GM19324 (cell line): Measurements from ENCODE around the gene DNAJA2.
"Not testable (repeated sequence)": the region's sequence is repeated elsewhere in the genome, so short reads cannot be mapped to it uniquely, and the experiment has no call there.

Source experiments
- ATAC-seq: cut with Tn5 transposase; IDR thresholded peaks from one replicate; pipeline ENCODE4 v1.9.1; 2021; ENCODE audit warnings: mild to moderate bottlenecking, moderate library complexity; ENCODE audit not compliant: unreplicated experiment, low FRiP score

DNAJA2 gene

DNA sequence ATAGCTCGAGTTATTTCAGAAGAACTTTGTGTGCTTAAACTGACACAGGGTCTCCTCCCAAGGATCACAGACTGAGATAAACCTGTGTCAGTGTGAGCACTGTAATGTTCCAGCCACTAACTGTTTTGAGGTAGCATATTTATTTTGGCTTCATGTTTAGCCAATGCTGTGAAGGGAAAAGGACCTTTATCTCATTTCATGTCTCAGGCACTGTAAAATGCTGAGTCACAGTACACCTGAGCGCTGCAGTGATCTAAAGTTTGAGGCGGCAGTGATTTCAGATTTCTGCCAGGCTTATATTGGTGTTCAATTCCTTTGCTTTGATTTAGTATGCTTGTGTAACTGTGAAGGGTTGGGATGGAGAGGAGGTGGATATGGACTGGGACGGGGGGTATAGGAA is 3.1 kb upstream of the DNAJA2 start:
- ATAC-seq: no peak

GRCh38 chr16:46975908-46976470 is 2.5 kb upstream of the DNAJA2 start:
- ATAC-seq: no peak

- ATAC-seq: no peak
Measured at GRCh38 chr16:46975165-46975564, 1.7 kb upstream of the DNAJA2 start.

- no peak for ATAC-seq
Measured at GRCh38 chr16:46974352-46974751, 878 bp upstream of the DNAJA2 start.

DNA sequence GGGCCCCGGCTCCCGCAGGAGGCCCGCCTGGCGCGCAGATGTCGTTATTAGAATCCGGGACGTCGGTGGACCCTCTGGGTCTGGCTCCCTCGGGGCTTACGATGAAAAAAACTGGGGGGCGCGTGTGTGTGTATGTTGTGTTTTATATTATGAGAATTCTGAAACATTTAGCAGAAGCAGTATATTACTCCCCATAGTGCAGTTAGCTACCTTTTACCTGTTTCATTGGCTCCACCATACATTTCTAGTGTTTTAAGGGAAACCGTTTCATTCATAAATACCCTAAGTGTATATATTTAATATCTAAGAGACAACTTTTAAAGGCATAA is 486 bp upstream of the DNAJA2 start:
- peak; percentile 2 for ATAC-seq

- ATAC-seq: peak; percentile 39
Measured at GRCh38 chr16:46972429-46973206, 856 bp downstream of the DNAJA2 start.

- ATAC-seq: no peak
Measured at GRCh38 chr16:46971271-46971670, 2.2 kb downstream of the DNAJA2 start.

DNA sequence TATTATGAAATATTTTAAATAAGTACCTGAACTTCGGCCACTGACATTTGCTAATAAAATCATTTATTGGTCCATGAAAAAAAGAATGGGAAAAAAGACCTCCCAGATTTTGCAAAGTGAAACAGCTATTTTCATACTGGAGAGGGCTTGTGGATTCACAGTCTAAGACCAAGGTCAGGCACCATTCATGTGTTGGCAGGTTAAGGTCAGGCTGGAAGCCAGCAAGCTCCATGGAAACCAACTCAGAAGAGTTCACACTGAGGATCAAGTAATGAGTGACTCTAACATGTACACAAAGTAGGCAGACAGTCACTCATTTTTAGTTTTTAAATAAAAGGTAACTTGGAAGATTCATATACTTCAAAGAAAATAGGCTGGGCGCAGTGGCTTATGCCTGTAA is 3.4 kb downstream of the DNAJA2 start:
- ATAC-seq: no peak

DNA sequence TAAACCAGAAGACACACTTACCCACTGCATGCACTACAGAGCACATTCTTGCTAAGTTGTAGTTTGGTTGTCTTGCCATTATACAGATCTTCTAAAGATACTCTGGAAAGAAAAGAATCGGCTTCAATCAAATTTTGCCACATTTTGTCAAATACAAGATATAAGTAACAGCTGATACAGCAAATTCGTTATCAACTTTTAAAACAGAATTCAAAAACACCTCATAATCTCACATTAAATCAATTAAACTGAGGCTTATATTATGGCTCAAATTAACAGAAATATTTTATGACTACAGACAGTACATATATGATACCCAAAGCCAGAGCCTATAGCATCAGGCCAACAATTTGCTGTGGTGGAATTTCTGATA is 5.4 kb downstream of the DNAJA2 start:
- no peak for ATAC-seq

DNA sequence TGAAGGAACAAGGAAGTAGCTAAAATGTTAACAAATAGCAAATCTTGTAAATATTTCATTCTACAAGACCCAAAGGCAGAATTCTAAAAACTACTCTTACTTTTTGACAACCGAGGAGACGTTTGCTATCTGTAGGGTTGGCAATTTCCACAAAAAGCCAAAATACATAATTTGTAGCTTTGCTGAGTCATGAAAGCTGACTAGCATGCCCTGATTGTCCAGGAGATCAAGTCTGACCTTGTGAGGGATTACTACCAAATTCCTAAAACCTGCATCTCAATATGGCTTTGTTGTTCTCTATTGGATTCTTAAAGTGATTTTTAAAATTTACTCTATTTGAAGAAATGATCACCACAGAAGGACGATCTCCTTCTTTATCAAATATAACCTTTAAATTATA is 10.8 kb downstream of the DNAJA2 start:
- ATAC-seq: no peak

DNA sequence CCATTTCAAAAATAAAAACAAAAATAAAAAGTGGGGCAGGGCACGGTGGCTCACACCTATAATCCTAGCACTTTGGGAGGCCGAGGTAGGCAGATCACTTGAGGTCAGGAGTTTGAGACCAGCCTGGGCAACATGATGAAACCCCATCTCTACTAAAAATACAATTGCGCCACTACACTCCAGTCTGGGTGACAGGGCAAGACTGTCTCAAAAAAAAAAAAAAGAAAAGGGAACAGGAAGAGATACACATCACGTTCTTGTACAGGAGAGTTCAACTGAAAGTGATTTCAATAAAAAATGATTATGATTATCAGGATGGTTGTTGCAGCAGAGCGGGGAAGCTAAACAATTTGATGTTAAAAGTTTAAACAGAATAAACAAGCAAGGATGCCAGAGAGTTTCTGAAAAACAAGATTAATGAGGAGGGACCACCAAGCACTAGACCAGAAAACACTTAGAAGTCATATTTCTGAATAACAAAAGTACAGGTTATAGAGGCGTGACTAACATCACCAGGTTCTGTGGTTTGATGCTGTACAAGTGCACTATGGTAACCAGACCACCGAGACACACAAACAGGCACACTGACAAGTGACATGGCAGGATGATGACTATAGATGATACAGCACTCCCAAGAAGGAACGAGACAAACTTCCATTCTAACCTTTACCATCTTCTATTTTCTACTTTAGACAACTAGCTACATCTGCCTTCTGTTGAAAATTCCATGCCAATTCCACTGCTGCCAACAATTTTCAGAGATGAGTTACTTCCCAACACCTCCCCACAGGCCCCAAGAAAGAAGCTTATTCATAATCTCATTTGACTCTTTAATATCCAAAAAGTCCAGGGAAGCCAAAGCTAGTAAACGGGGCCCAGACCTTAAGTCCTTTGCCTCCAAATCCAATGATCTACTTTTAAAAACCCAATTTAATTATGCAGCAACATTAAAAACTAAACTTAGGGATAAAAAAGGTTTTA is 11.8 kb downstream of the DNAJA2 start:
- no peak for ATAC-seq

- no peak for ATAC-seq
Measured at GRCh38 chr16:46954562-46954961, 18.9 kb downstream of the DNAJA2 start.

GRCh38 chr16:46950009-46950408 is 23.5 kb downstream of the DNAJA2 start:
- no peak for ATAC-seq

- ATAC-seq: no peak
Measured at GRCh38 chr16:46949241-46949892, 24.1 kb downstream of the DNAJA2 start.

DNA sequence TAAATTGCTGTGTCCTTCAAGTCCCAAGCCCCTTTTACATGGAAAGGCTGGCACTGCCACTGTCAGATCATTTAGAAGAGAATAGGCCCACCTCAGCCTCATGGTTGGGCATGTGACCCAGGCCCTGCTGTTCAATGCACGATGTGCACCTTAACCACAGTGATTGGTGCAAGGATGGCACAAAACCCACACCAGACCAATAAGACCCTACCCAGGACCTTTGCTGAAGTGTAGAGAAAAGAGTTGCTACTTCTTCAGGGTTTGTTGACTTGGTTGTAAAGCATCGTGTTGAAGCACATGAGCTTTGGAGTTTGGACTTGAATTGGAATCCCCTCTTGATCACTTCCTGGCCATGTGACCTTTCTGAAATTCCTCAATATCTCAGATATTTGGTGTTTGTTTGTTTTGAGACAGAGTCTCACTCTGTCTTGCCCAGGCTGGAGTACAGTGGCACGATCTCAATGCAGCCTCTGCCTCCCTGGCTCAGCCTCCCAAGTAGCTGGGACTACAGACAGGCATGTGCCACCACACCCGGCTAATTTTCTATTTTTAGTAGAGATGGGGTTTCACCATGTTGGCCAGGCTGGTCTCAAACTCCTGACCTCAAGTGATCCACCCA is 24.8 kb downstream of the DNAJA2 start:
- ATAC-seq: no peak

DNA sequence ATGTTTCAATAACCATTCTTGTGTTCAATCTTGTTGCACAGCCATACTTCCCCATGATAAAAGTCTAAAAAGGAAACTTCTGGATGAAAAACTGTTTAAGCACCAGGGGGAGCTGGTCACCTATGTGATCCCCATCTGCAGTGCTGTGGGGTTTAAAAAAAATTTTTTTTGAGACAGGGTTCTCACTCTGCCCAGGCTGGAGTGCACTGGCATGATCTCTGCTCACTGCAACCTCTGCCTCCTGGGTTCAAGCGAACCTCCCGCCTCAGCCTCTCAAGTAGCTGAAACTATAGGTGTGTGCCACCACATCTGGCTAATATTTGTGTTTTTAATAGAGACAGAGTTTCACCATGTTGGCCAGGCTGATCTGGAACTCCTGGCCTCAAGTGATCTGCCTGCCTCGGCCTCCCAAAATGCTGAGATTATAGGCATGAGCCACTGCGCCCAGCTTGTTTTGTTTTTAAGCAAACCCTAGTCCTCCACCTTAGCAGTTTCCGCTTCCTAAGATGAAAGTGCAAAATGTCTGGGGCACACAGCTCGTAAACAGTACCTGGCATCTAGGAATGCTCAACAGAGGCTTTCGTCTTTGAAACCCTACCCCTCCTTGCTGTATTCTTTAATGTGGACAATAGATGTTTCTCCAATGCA is 25.4 kb downstream of the DNAJA2 start:
- no peak for ATAC-seq

GRCh38 chr16:46944713-46945112 is 28.8 kb downstream of the DNAJA2 start:
- not testable (repeated sequence) for ATAC-seq

DNA sequence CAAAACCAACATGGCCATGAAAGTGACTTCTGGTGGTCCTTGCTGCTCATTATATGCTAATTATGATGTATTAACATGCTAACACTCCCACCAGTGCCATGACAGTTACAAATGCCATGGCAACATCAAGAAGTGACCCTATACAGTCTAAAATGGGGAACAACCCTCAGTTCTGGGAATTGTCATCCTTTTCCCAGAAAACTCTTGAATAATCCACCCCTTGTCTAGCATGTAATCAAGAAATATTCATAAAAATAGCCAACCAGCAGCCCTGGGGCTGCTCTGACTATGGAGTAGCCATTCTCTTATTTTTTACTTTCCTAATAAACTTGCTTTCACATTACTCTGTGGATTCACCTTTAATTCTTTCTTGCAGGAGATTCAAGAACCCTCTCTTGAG is 35.9 kb downstream of the DNAJA2 start:
- no peak for ATAC-seq

- ATAC-seq: no peak
Measured at GRCh38 chr16:46932802-46933201, 40.7 kb downstream of the DNAJA2 start.

DNA sequence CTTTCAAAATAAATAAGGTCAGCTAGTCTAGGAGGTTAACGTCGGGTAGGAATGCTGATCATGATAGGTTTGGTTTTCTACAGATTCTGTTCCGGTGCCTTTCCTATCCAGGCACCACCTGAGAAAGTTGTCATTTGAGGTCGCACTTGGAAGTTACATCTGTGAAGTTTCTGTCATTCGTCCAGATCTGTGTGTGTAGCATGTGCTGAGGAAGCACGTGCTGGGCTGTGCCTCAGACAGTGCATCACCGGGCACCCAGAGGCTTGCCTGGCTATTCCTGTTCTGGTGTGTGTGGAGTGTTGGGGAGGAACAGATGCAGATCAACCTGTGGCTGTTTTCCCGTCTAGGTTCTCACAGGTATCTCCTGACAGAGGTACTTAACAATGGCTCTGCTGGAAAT is 42.6 kb downstream of the DNAJA2 start:
- ATAC-seq: no peak
